RWPE2 (cell line): Measurements from ENCODE around the gene VTI1A.

Experiments used
- ATAC-seq: fragments of 200-7000 bp; cut with Tn5 transposase; 3 replicates; pipeline ENCODE4 v1.9.1; 2021; ENCODE audit warnings: low read depth
- DNase-seq: peaks from one replicate; pipeline ENCODE4 v3.0.0-alpha.2; 2020; ENCODE audit warnings: low spot score
- H3K27ac ChIP-seq: fragments of 450-650 bp; 2 replicates; pipeline ENCODE4 v1.5.1; 2017; ENCODE audit warnings: mild to moderate bottlenecking; ENCODE audit not compliant: poor library complexity, severe bottlenecking
- H3K27me3 ChIP-seq: fragments of 250-450 bp; sonication (Bioruptor Pico); 2 replicates; pipeline ENCODE4 v1.5.1; 2021; ENCODE audit warnings: mild to moderate bottlenecking, moderate library complexity; ENCODE audit not compliant: insufficient read depth, poor library complexity, severe bottlenecking
- H3K36me3 ChIP-seq: fragments of 250-450 bp; sonication (Bioruptor Pico); 2 replicates; pipeline ENCODE4 v1.5.1; 2020; ENCODE audit warnings: low read depth, mild to moderate bottlenecking, moderate library complexity
- H3K4me1 ChIP-seq: fragments of 250-450 bp; sonication (Bioruptor Pico); 2 replicates; pipeline ENCODE4 v1.5.1; 2021; ENCODE audit warnings: mild to moderate bottlenecking, moderate library complexity; ENCODE audit not compliant: insufficient read depth, poor library complexity, severe bottlenecking
- H3K4me3 ChIP-seq: fragments of 250-450 bp; sonication (Bioruptor Pico); 2 replicates; pipeline ENCODE4 v1.5.1; 2021; ENCODE audit warnings: mild to moderate bottlenecking, moderate library complexity; ENCODE audit not compliant: severe bottlenecking
- H3K9me3 ChIP-seq: fragments of 250-450 bp; sonication (Bioruptor Pico); 2 replicates; pipeline ENCODE4 v1.5.1; 2021; ENCODE audit warnings: mild to moderate bottlenecking, moderate library complexity; ENCODE audit not compliant: severe bottlenecking
- CTCF ChIP-seq: fragments of 450-650 bp; IDR thresholded peaks from one replicate; pipeline ENCODE4 v1.5.1; 2017; ENCODE audit warnings: mild to moderate bottlenecking, moderate library complexity; ENCODE audit not compliant: poor library complexity, severe bottlenecking

Gene VTI1A

GRCh38 chr10:112424651-112425050 is 22.4 kb upstream of the VTI1A start:
- H3K4me3 ChIP-seq = no peak overlapping the region
- H3K36me3 ChIP-seq = no peaks in the 10 kb centered on the region; the same call in 1 of the 2 replicates
- no peak for DNase-seq
- no peaks in the 10 kb centered on the region for H3K9me3 ChIP-seq
- H3K27me3 ChIP-seq = no peaks in the 10 kb centered on the region
- no peak for ATAC-seq
- no peak for TF ChIP-seq CTCF
- no peaks in the 10 kb centered on the region for H3K4me1 ChIP-seq
- no peak overlapping the region for H3K27ac ChIP-seq

- Histone ChIP-seq H3K4me1 (no peaks in the 10 kb centered on the region), H3K4me3 (no peak overlapping the region), H3K27me3 (no peaks in the 10 kb centered on the region), H3K9me3 (no peaks in the 10 kb centered on the region), H3K36me3 (peaks cover 10% of the 10 kb centered on the region), H3K27ac (no peak overlapping the region)
- TF ChIP-seq CTCF = no peak
- ATAC-seq (no peak), DNase-seq (no peak)
Observed at GRCh38 chr10:112426111-112426510, 20.9 kb upstream of the VTI1A start.

GRCh38 chr10:112429147-112429546 is 17.9 kb upstream of the VTI1A start:
- no peaks in the 10 kb centered on the region for H3K9me3 ChIP-seq
- no peak overlapping the region for H3K4me3 ChIP-seq
- peaks cover 35% of the 10 kb centered on the region for H3K36me3 ChIP-seq
- no peaks in the 10 kb centered on the region for H3K4me1 ChIP-seq
- no peak overlapping the region for H3K27ac ChIP-seq
- DNase-seq (no peak), ATAC-seq (no peak)
- no peak for TF ChIP-seq CTCF
- H3K27me3 ChIP-seq = no peaks in the 10 kb centered on the region

- Histone ChIP-seq H3K4me1 (no peaks in the 10 kb centered on the region), H3K27ac (no peak overlapping the region), H3K36me3 (peaks cover 41% of the 10 kb centered on the region), H3K27me3 (no peaks in the 10 kb centered on the region), H3K9me3 (no peaks in the 10 kb centered on the region), H3K4me3 (no peak overlapping the region)
- DNase-seq (no peak), ATAC-seq (no peak)
- no peak for TF ChIP-seq CTCF
Observed at GRCh38 chr10:112429654-112430230, 17.3 kb upstream of the VTI1A start.

- Histone ChIP-seq H3K4me3 (no peak overlapping the region), H3K9me3 (no peaks in the 10 kb centered on the region), H3K36me3 (peaks cover 67% of the 10 kb centered on the region), H3K27me3 (no peaks in the 10 kb centered on the region), H3K27ac (no peak overlapping the region), H3K4me1 (no peaks in the 10 kb centered on the region)
- no peak for ATAC-seq
- DNase-seq = no peak
- TF ChIP-seq CTCF = no peak
Observed at GRCh38 chr10:112433136-112433535, 13.9 kb upstream of the VTI1A start.
